Thoracic aorta (tissue), 2 donors: ENCODE data around the gene PGF. TPM values are rescaled to one million over a fixed set of nuclear protein-coding genes. Genes with fewer than 3 reads are reported as not detected.

ENCODE experiments used
- ATAC-seq: fragments of 150-250 bp; one replicate; pipeline ENCODE4 v1.8.0; 2017; ENCODE audit warnings: low read depth; ENCODE audit not compliant: insufficient number of reproducible peaks, low FRiP score
- DNase-seq: peaks from one replicate; pipeline ENCODE4 v3.0.0-alpha.2; 2020; ENCODE audit warnings: low spot score
- H3K27ac ChIP-seq, 2 donors: fragments of 200-600 bp; sonication (generic); 1 replicate in 1 of 2; 2 replicates in 1 of 2; pipeline ENCODE4 v1.5.1; 2016; ENCODE audit warnings: mild to moderate bottlenecking in 2 of 2, moderate library complexity in 2 of 2
- H3K27me3 ChIP-seq: fragments of 200-600 bp; sonication (generic); replicated peaks from 2 replicates; pipeline ENCODE4 v1.6.0; 2016; ENCODE audit warnings: mild to moderate bottlenecking; ENCODE audit not compliant: insufficient read depth
- H3K36me3 ChIP-seq: fragments of 200-600 bp; sonication (generic); one replicate; pipeline ENCODE4 v1.5.1; 2016
- H3K4me1 ChIP-seq, 2 donors: fragments of 200-600 bp; sonication (generic); 1 replicate in 1 of 2; 2 replicates in 1 of 2; pipeline versions ENCODE4 v1.5.1 to v1.6.0; 2016; ENCODE audit warnings: low read depth in 2 of 2, mild to moderate bottlenecking in 1 of 2; ENCODE audit not compliant: control insufficient read depth in 1 of 2
- H3K4me3 ChIP-seq: fragments of 200-600 bp; sonication (generic); 2 replicates; pipeline ENCODE4 v1.5.1; 2016; ENCODE audit warnings: mild to moderate bottlenecking
- H3K9me3 ChIP-seq: fragments of 200-600 bp; sonication (generic); 2 replicates; pipeline ENCODE4 v1.5.1; 2016
- CTCF ChIP-seq: fragments of 200-600 bp; sonication (generic); IDR thresholded peaks from one replicate; pipeline ENCODE4 v1.5.1; 2019; ENCODE audit warnings: antibody characterized with exemption
- total RNA-seq, 2 donors: library from RNA; depleted of rRNA; stranded (reverse); fragments of >200 nt; gene quantifications; one replicate each; pipeline versions ENCODE4 v1.1.0 to v1.2.3, GENCODE V29; 2016

Gene PGF
- total RNA-seq, 2 donors from 2014 or later = 34.4 to 75.3 TPM

- Histone ChIP-seq H3K36me3 (no peaks in the 10 kb centered on the region), H3K9me3 (no peaks in the 10 kb centered on the region), H3K4me3 (no peak overlapping the region), H3K4me1 (peaks cover 23 to 53% of the 10 kb centered on the region in 2 donors), H3K27me3 (no peaks in the 10 kb centered on the region), H3K27ac (peak overlapping the region; percentile 47 to 65)
- no peak for ATAC-seq
- TF ChIP-seq CTCF = no peak
- no peak for DNase-seq
Observed at GRCh38 chr14:74985028-74985310, 29.6 kb upstream of the PGF start.

- H3K4me1 ChIP-seq = peaks cover 25 to 59% of the 10 kb centered on the region in 2 donors
- no peak for TF ChIP-seq CTCF
- no peaks in the 10 kb centered on the region for H3K9me3 ChIP-seq
- no peaks in the 10 kb centered on the region for H3K27me3 ChIP-seq
- H3K27ac ChIP-seq = peak overlapping the region; percentile 47 to 65
- H3K4me3 ChIP-seq = no peak overlapping the region
- DNase-seq = no peak
- no peaks in the 10 kb centered on the region for H3K36me3 ChIP-seq
- no peak for ATAC-seq
Observed at GRCh38 chr14:74984236-74985027, 29.0 kb upstream of the PGF start.

- TF ChIP-seq CTCF = no peak
- Histone ChIP-seq H3K4me1 (peaks cover 29 to 68% of the 10 kb centered on the region in 2 donors), H3K27ac (peak overlapping the region; percentile 90 to 96), H3K9me3 (no peaks in the 10 kb centered on the region), H3K27me3 (no peaks in the 10 kb centered on the region), H3K4me3 (no peak overlapping the region), H3K36me3 (no peaks in the 10 kb centered on the region)
- no peak for DNase-seq
- no peak for ATAC-seq
Observed at GRCh38 chr14:74983343-74983742, 27.9 kb upstream of the PGF start.

GRCh38 chr14:74982661-74983060 is 27.3 kb upstream of the PGF start:
- Histone ChIP-seq H3K36me3 (no peaks in the 10 kb centered on the region), H3K27me3 (no peaks in the 10 kb centered on the region), H3K4me1 (peaks cover 29 to 75% of the 10 kb centered on the region in 2 donors), H3K4me3 (no peak overlapping the region), H3K27ac (peak overlapping the region; percentile 90 to 96), H3K9me3 (no peaks in the 10 kb centered on the region)
- TF ChIP-seq CTCF = no peak
- DNase-seq = no peak
- no peak for ATAC-seq

- peak overlapping the region; percentile 90 to 96 for H3K27ac ChIP-seq
Observed at GRCh38 chr14:74981833-74982232, 26.4 kb upstream of the PGF start.

More at GRCh38 chr14:74981833-74982232, 26.4 kb upstream of the PGF start:
- H3K36me3 ChIP-seq = no peaks in the 10 kb centered on the region
- peaks cover 29 to 75% of the 10 kb centered on the region in 2 donors for H3K4me1 ChIP-seq
- ATAC-seq (no peak), DNase-seq (no peak)
- H3K9me3 ChIP-seq = no peaks in the 10 kb centered on the region
- no peak for TF ChIP-seq CTCF
- H3K4me3 ChIP-seq = no peak overlapping the region
- no peaks in the 10 kb centered on the region for H3K27me3 ChIP-seq
